ENCODE measurements around the gene CPSF4L.

CPSF4L gene

DNA sequence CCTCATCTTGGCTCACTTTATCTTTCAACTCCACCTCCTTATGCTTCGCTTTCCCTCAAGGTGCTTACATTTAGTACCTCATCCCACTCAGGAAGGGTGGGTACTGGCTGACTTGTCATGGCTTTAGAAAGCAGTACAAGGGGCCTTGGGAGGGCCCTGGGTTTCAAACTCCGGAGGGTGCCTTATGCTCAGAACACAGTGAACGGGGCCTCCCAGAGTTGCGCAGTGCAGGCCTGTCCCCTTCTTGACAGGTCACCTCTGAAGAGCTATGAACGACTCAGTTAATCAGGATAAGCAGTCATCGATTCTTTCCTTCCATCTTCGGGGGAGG, 62.8 kb downstream of the CPSF4L start:
- DNase-seq: no peak
